GM10266 (cell line): Measurements from ENCODE around the gene ASCC1.
"Not testable (repeated sequence)": the region's sequence is repeated elsewhere in the genome, so short reads cannot be mapped to it uniquely, and the experiment has no call there.

Experiments used
- DNase-seq: peaks from one replicate; pipeline ENCODE4 v3.0.0; 2012; ENCODE audit errors: extremely low spot score
- TF ChIP-seq, protein P1 (sequence below): IDR thresholded peaks from 2 replicates; pipeline ENCODE4 v1.5.1; 2012; ENCODE audit warnings: mild to moderate bottlenecking, low read depth; ENCODE audit not compliant: control insufficient read depth, insufficient read depth; ENCODE audit errors: missing control alignments

The ASCC1 gene

DNA sequence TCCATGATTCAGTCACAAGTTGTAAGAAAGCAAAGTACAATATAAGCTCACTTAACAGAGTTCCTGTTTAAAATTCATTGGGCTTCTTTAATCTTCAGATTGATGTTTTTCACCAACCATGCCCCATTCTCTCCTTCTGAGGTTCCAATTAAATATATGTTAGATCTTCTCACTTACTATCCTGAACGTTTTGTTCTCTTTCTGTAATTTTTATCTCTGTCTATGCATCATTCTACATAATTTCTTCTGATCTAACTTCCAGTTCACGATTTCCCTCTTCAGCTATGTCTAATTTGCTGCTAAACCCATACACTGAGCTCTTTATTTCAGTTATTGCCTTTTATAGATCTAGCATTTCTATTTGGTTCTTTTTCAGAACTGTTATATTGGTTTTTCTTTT is 99.7 kb downstream of the ASCC1 start:
- TF ChIP-seq, protein P1, sequence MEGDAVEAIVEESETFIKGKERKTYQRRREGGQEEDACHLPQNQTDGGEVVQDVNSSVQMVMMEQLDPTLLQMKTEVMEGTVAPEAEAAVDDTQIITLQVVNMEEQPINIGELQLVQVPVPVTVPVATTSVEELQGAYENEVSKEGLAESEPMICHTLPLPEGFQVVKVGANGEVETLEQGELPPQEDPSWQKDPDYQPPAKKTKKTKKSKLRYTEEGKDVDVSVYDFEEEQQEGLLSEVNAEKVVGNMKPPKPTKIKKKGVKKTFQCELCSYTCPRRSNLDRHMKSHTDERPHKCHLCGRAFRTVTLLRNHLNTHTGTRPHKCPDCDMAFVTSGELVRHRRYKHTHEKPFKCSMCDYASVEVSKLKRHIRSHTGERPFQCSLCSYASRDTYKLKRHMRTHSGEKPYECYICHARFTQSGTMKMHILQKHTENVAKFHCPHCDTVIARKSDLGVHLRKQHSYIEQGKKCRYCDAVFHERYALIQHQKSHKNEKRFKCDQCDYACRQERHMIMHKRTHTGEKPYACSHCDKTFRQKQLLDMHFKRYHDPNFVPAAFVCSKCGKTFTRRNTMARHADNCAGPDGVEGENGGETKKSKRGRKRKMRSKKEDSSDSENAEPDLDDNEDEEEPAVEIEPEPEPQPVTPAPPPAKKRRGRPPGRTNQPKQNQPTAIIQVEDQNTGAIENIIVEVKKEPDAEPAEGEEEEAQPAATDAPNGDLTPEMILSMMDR: no peak
- DNase-seq: no peak

DNA sequence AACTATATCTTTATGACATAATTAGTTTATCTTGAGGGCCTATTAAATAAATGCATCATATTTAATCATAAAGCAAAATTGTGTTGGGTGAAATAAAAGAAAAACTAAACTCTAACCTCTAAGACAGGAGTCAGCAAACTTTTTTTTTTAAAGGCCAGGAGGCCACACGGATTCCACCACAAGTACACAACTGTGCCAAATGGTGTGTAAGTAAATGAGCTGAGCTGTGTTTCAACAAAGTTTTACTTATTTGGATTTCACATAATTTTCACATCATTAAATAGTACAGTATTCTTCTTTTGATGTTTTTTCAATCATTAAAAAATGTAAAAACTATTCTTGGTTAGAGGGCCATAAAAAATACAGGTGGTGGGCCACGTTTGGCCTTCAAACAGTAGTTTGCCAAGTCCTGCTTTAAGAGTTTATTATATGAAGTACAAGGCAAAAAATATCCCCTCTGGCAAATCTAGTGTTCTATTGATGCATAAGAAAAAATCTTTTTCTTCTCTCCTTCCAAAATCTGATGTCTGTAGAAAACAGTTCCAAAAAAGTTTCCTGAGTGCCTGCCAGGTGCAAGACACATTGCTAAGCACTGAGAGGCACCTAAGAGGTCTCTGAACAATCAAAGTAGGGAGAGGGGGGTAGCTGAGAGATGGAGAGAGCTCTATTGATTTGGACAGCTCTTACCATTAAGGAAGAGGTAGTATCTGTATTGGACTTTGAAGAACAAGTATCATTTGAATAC is 101.2 kb downstream of the ASCC1 start:
- TF ChIP-seq, protein P1: no peak
- DNase-seq: no peak

DNA sequence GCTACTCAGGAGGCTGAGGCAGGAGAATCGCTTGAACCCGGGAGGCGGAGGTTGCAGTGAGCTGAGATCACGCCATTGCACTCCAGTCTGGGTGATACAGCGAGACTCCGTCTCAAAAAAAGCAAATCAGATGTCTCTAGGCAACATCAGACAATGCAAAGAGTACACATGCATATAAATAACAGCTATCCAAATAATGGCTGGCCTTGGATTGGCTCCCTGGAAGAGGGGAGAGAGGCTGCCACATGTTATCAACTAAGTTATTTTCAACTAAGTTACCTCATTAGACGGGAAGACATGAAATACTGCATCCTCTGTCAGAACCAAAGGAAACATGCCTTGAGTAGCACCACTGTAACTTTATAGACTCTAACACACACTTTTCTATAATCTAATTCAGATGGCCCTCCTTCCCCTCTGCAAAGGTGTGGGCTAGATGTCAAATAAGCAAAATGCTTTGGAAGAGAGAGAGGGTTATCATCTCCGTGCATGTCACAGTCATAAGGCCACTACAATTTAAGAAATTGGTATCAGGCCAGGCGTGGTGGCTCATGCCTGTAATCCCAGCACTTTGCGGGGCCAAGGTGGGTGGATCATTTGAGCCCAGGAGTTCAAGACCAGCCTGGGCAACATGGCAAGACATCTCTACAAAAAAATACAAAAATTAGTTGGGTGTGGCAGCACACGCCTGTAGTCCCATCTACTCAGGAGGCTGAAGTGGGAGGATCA is 105.2 kb downstream of the ASCC1 start:
- TF ChIP-seq, protein P1: no peak
- DNase-seq: no peak

DNA sequence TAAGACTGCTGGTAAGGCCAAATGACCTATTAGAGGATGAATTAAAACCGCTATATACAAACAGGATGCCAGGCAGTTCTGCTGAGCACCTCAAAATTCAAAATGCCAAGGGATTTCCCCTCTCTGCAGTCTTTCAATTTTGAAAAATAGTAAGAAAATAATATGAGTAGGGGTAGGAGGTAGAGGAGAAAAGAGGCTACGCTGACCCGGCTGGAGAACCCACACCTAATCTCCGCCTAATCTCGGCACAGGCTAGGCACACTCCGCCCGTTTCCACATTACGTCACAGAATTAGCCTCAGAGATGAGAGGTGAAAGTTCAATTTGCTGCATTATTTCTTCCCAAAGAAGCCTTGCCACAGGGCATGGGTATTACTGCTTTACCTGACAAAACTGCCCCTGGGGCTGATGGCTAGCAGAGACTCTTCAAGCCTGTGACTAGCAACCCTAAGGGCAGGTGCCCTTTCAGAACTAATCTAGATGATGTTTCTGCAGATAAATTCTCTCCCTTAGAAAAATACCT is 106.4 kb downstream of the ASCC1 start:
- TF ChIP-seq, protein P1: no peak
- DNase-seq: no peak

DNA sequence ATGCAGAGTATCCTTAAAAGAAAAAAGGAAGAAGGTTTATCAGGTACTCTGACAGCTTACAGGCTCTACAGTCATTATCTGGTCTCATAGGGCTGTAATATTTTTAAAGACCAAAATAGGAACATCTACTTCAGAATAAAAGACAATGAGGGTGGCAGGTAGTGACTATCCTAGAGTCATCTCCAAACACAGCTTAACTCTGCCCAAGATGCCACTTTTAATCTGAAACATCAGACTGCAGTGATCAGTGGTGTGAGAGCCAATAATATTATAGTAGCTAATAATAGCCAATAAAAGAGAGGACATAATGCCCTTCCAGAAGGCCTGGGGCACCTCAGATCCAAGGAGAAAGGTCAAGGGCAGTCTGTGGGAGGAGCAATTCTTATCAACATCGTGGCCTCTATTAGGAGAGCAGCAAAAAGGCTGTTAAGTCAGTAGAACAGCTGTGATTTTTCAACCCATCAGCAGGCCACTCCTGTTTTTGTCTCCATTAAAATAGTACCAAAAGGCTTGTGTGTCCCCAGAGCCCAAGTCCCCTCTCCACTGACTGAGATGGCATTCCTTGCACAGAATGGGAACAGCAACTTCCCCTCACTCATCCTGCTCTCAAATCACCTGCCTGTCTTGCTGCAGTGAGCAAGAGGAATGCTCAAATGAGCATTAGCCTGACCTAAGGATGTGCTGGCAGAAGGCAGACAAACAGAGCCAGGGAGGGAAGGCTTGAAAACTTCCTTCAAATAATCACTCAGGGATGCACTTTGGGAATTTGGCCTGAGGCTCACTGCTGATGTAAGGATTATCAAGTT is 107.0 kb downstream of the ASCC1 start:
- TF ChIP-seq, protein P1: no peak
- no peak for DNase-seq

DNA sequence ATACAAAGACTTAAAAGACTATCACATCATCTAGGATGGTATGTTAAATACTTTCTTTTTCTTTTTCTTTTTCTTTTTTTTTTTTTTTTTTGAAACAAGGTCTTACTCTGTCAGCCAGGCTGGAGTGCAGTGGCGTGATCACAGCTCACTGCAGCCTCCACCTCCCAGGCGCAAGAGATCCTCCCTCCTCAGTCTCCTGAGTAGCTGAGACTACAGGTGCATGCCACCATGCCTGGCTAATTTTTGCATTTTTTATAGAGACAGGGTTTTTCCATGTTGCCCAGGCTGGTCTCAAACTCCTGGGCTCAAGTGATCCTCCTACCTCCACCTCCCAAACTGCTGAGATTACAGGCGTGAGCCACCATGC is 108.1 kb downstream of the ASCC1 start:
- DNase-seq: not testable (repeated sequence)

DNA sequence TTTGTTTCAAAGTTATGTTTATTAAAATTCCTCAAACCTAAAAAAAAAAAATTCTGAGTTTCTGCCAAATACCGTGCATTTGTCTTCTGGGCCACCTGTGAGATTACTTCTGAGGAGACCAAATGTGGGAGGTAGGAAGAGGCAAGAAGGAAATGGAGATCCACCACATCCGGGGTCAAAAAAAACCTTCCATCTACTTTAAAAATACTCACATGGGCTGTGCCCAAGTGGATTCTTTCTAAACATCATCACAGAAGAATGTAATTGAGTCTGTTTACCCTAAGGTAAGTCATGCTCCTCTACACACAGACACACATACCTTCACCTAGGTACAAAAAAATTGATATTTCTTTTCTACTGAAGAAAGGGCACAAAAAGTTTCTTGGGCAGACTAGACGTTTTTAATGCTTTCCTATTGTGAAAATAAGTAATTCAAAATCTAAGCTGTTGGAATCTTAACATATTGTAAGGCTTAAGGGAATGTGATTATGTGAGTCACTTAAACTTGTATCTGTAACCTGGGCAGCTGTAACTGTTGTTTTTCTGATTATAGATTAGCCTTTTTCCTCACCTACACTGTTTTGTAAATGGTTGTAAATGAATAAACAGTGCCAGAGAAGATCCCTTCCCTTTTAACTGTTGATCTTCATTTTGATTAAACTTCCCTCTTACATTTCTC is 108.6 kb downstream of the ASCC1 start:
- no peak for DNase-seq
- TF ChIP-seq, protein P1: no peak
